ENCODE results near the gene NELL1.

NELL1 gene

GRCh38 chr11:21553795-21554194 is 884.4 kb downstream of the NELL1 start:
- H3K4me1 ChIP-seq: no peaks in the 10 kb centered on the region
- no peak overlapping the region for H3K27ac ChIP-seq
- no peaks in the 10 kb centered on the region for H3K36me3 ChIP-seq
- H3K4me3 ChIP-seq: no peak overlapping the region
- no peak for DNase-seq
- intact Hi-C loops (cut with DNase I; ENCODE audit: low total_unique reads): no loop called here
- no peaks in the 10 kb centered on the region for H3K9me3 ChIP-seq
- TF ChIP-seq, protein P1, sequence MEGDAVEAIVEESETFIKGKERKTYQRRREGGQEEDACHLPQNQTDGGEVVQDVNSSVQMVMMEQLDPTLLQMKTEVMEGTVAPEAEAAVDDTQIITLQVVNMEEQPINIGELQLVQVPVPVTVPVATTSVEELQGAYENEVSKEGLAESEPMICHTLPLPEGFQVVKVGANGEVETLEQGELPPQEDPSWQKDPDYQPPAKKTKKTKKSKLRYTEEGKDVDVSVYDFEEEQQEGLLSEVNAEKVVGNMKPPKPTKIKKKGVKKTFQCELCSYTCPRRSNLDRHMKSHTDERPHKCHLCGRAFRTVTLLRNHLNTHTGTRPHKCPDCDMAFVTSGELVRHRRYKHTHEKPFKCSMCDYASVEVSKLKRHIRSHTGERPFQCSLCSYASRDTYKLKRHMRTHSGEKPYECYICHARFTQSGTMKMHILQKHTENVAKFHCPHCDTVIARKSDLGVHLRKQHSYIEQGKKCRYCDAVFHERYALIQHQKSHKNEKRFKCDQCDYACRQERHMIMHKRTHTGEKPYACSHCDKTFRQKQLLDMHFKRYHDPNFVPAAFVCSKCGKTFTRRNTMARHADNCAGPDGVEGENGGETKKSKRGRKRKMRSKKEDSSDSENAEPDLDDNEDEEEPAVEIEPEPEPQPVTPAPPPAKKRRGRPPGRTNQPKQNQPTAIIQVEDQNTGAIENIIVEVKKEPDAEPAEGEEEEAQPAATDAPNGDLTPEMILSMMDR (IDR thresholded peaks at IDR 0.05): no peak
- no peaks in the 10 kb centered on the region for H3K27me3 ChIP-seq

DNA sequence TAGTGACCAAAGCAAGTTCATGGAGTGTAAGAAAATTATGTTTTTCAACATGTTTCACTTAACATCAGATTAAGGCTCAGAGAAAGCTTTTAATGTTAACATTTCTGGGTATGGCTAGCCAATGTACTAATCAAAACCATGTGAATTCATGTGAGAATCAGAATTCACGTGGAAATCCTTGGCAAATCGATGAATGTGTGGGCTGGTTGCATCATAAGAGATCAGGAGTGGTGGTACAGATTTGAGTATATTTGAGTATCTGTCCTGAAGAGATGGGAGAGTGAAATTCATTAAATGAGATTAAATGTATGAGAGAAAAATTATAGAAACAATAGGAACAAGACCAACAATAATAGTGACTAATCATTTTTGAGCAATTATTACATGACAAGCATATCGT is 884.9 kb downstream of the NELL1 start:
- Histone ChIP-seq H3K4me1 (no peaks in the 10 kb centered on the region), H3K9me3 (no peaks in the 10 kb centered on the region), H3K4me3 (no peak overlapping the region), H3K27me3 (no peaks in the 10 kb centered on the region), H3K27ac (no peak overlapping the region), H3K36me3 (no peaks in the 10 kb centered on the region)
- TF ChIP-seq, protein P1 (IDR thresholded peaks at IDR 0.05): no peak
- no peak for DNase-seq
- intact Hi-C loops (cut with DNase I; ENCODE audit: low total_unique reads): no loop called here

- no peaks in the 10 kb centered on the region for H3K9me3 ChIP-seq
- no peak overlapping the region for H3K27ac ChIP-seq
- no peaks in the 10 kb centered on the region for H3K27me3 ChIP-seq
- H3K36me3 ChIP-seq: no peaks in the 10 kb centered on the region
- H3K4me1 ChIP-seq: no peaks in the 10 kb centered on the region
- TF ChIP-seq, protein P1 (IDR thresholded peaks at IDR 0.05): no peak
- no peak for DNase-seq
- intact Hi-C loops (cut with DNase I; ENCODE audit: low total_unique reads): no loop called here
- no peak overlapping the region for H3K4me3 ChIP-seq
Measured at GRCh38 chr11:21556926-21557325, 887.5 kb downstream of the NELL1 start.

- no peak overlapping the region for H3K4me3 ChIP-seq
- no peaks in the 10 kb centered on the region for H3K36me3 ChIP-seq
- H3K27ac ChIP-seq: no peak overlapping the region
- TF ChIP-seq, protein P1 (IDR thresholded peaks at IDR 0.05): no peak
- no peak for DNase-seq
- no peaks in the 10 kb centered on the region for H3K27me3 ChIP-seq
- no peaks in the 10 kb centered on the region for H3K9me3 ChIP-seq
- no peaks in the 10 kb centered on the region for H3K4me1 ChIP-seq
- intact Hi-C loops (cut with DNase I; ENCODE audit: low total_unique reads): no loop called here
Measured at GRCh38 chr11:21560466-21560975, 891.1 kb downstream of the NELL1 start.

DNA sequence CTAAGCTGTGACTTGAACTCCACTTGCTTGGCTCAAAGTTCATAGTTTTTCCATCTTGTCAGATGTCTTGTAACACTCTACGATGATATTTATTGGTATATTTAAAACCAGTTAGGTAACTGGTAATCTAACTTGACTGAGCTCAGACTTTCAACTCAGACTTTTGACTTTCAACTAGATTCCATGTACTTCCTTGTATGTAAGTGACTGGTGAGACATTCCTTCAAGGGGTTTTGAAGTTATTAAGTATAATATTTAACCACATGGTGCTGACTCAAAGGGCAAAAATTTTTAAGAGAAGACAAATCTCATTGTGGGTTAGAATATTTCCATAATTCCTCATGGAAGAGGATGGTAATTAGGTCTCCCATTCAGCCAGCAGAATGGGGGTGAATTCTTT is 892.2 kb downstream of the NELL1 start:
- Histone ChIP-seq H3K27me3 (no peaks in the 10 kb centered on the region), H3K4me1 (no peaks in the 10 kb centered on the region), H3K36me3 (no peaks in the 10 kb centered on the region), H3K27ac (no peak overlapping the region), H3K4me3 (no peak overlapping the region), H3K9me3 (no peaks in the 10 kb centered on the region)
- no peak for DNase-seq
- TF ChIP-seq, protein P1 (IDR thresholded peaks at IDR 0.05): no peak
- intact Hi-C loops (cut with DNase I; ENCODE audit: low total_unique reads): no loop called here

- TF ChIP-seq, protein P1 (IDR thresholded peaks at IDR 0.05): no peak
- Histone ChIP-seq H3K27me3 (no peaks in the 10 kb centered on the region), H3K4me3 (no peak overlapping the region), H3K4me1 (no peaks in the 10 kb centered on the region), H3K36me3 (no peaks in the 10 kb centered on the region), H3K9me3 (no peaks in the 10 kb centered on the region), H3K27ac (no peak overlapping the region)
- intact Hi-C loops (cut with DNase I; ENCODE audit: low total_unique reads): no loop called here
- no peak for DNase-seq
Measured at GRCh38 chr11:21564095-21564494, 894.7 kb downstream of the NELL1 start.

Measured in tibial artery (tissue), 4 donors.